ENCODE data around the gene PLA2G4D.

The PLA2G4D gene

DNA sequence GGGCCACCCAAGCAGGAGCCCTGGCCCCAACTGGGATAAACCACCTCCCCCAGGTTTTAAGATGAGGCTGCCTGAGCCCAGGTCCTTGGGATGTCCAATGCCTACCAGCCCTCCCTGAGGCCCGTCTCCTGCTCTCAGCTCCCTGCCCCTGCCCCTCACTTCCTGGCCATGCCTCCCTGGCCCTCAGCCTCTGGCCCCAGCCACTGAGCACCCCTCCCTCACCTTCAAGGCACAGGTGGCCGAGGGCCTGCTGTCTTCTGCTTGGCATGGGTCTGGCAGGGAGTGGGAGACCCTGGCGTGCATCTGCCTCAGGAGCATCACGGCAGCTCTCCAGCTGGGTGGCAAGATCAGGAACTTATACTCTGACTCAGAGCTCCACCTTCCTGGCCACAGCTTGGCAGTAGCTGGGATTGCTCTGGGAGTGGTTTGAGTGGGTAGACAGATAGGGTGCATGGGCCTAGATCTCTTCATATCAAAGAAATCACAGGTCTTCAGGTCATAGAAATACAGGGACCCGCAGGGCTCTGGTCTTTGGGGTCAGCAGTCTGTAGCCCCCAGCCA lies 73.6 kb downstream of the PLA2G4D start, which contains the start of gene PLA2G4E:
TSS of gene PLA2G4E (minus strand) at position 330 of the 561 bp plus-strand sequence. CDS start at position 318, 12 bp downstream.
- no peaks in the 10 kb centered on the region for H3K9me2 ChIP-seq (replicated peaks; ENCODE audit: insufficient read depth, low read length)
- no peaks in the 10 kb centered on the region for H3K36me3 ChIP-seq (replicated peaks; ENCODE audit: insufficient read depth, low read length)
- no peaks in the 10 kb centered on the region for H3K9me3 ChIP-seq (replicated peaks; ENCODE audit: insufficient read depth, low read length)
- no peaks in the 10 kb centered on the region for H4K20me1 ChIP-seq (ENCODE audit: insufficient read depth, low read length)
- H3K9ac ChIP-seq (ENCODE audit: low read length), result no peak within 1 kb of the TSS
- H3K27me3 ChIP-seq (replicated peaks; ENCODE audit: insufficient read depth, low read length), result no peaks in the 10 kb centered on the region
- no peak within 1 kb of the TSS for H2AFZ ChIP-seq (ENCODE audit: low read length)
- H3F3A ChIP-seq (ENCODE audit: insufficient read depth, low read length), result no peaks in the 10 kb centered on the region
- no peak for DNase-seq
- H3K27ac ChIP-seq (ENCODE audit: low read length), result no peak within 1 kb of the TSS
- TF ChIP-seq, protein P1, sequence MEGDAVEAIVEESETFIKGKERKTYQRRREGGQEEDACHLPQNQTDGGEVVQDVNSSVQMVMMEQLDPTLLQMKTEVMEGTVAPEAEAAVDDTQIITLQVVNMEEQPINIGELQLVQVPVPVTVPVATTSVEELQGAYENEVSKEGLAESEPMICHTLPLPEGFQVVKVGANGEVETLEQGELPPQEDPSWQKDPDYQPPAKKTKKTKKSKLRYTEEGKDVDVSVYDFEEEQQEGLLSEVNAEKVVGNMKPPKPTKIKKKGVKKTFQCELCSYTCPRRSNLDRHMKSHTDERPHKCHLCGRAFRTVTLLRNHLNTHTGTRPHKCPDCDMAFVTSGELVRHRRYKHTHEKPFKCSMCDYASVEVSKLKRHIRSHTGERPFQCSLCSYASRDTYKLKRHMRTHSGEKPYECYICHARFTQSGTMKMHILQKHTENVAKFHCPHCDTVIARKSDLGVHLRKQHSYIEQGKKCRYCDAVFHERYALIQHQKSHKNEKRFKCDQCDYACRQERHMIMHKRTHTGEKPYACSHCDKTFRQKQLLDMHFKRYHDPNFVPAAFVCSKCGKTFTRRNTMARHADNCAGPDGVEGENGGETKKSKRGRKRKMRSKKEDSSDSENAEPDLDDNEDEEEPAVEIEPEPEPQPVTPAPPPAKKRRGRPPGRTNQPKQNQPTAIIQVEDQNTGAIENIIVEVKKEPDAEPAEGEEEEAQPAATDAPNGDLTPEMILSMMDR (IDR thresholded peaks at IDR 0.05; ENCODE audit: low read length), result no peak
- TF ChIP-seq EZH2 (optimal IDR thresholded peaks at IDR 0.05; ENCODE audit: low read depth, low read length) (no peak), EZH2phosphoT487 (IDR thresholded peaks at IDR 0.05; ENCODE audit: low read length) (no peak)
- H3K79me2 ChIP-seq (ENCODE audit: low read length), result no peaks in the 10 kb centered on the region
- H3K4me1 ChIP-seq (ENCODE audit: low read length), result no peaks in the 10 kb centered on the region
- no peak within 1 kb of the TSS for H3K4me2 ChIP-seq (ENCODE audit: low read depth, low read length)
- H3K4me3 ChIP-seq (ENCODE audit: low read length), result no peak within 1 kb of the TSS

DNA sequence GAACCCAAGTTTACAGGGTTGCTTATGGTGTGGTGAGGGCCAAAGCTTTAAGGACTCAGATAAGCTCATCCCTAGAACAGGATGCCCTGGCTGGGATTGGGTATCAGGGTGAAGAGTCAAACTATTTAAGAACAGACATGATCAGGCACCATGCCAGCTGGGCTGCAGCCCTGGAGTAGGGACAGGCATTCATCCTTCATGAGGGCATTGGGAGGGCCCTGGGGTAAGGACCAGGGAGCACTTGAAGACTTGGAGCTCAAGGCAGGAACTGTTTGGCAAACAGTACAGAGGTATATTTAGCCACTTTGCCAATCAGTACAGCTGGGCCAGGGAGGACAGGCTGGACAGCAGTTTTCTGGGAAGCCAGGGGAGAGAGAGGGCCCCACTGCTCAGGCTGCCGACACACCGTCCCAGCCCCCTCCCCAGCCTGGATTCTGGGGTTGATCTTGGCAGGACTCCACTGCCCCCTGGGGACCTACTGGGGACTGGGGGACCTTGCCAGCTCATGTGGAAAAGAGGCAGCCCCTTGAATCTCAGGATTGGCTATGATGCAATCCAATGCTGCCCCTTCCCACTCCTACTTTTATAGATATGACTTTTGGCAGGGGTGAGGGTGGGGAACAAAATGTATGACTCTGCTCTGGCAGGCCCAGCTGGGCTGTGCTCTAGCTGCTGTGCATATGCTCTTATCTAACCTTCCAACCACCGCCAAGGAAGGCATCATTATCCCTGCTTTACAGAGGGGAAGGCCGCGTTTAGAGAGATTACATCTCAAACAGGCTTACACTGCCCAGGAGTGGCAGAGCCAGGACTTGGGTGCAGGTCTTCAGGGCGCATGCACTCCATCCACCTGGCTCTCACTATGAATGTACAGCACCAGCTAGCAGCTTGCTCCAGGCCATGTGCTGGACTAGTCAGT lies 75.8 kb downstream of the PLA2G4D start:
- H3K9ac ChIP-seq (ENCODE audit: low read length), result no peak overlapping the region
- no peak for DNase-seq
- H3K27ac ChIP-seq (ENCODE audit: low read length), result no peak overlapping the region
- H3K27me3 ChIP-seq (replicated peaks; ENCODE audit: insufficient read depth, low read length), result no peaks in the 10 kb centered on the region
- H3K9me3 ChIP-seq (replicated peaks; ENCODE audit: insufficient read depth, low read length), result no peaks in the 10 kb centered on the region
- H3K4me2 ChIP-seq (ENCODE audit: low read depth, low read length), result no peak overlapping the region
- H3K4me3 ChIP-seq (ENCODE audit: low read length), result no peak overlapping the region
- TF ChIP-seq EZH2 (optimal IDR thresholded peaks at IDR 0.05; ENCODE audit: low read depth, low read length) (no peak), EZH2phosphoT487 (IDR thresholded peaks at IDR 0.05; ENCODE audit: low read length) (no peak)
- TF ChIP-seq, protein P1 (IDR thresholded peaks at IDR 0.05; ENCODE audit: low read length), result no peak
- no peaks in the 10 kb centered on the region for H4K20me1 ChIP-seq (ENCODE audit: insufficient read depth, low read length)
- no peaks in the 10 kb centered on the region for H3K9me2 ChIP-seq (replicated peaks; ENCODE audit: insufficient read depth, low read length)
- no peaks in the 10 kb centered on the region for H3F3A ChIP-seq (ENCODE audit: insufficient read depth, low read length)
- no peaks in the 10 kb centered on the region for H3K36me3 ChIP-seq (replicated peaks; ENCODE audit: insufficient read depth, low read length)
- no peaks in the 10 kb centered on the region for H3K79me2 ChIP-seq (ENCODE audit: low read length)
- no peak overlapping the region for H2AFZ ChIP-seq (ENCODE audit: low read length)
- H3K4me1 ChIP-seq (ENCODE audit: low read length), result no peaks in the 10 kb centered on the region
